Effector memory CD8-positive, alpha-beta T cell (primary cell): ENCODE results near the gene FILIP1L.
"Not testable (repeated sequence)": the region's sequence is repeated elsewhere in the genome, so short reads cannot be mapped to it uniquely, and the experiment has no call there.

Experiments
- ATAC-seq: fragments of 150-1000 bp; cut with Tn5 transposase; replicated peaks from 2 replicates; pipeline ENCODE4 v1.10.0; 2021; ENCODE audit warnings: mild to moderate bottlenecking, moderate library complexity
- DNase-seq, 3 experiments: peaks; one replicate each; pipeline ENCODE4 v3.0.0; 2021
- H3K27ac Mint-ChIP-seq, 2 donors: one replicate each; pipeline ENCODE4 v1.8.0; 2022; ENCODE audit warnings: mild to moderate bottlenecking in 2 of 2, mixed read lengths in 2 of 2, moderate library complexity in 2 of 2
- H3K27me3 Mint-ChIP-seq, 2 donors: one replicate each; pipeline ENCODE4 v1.8.0; 2022; ENCODE audit warnings: mixed read lengths in 2 of 2
- H3K36me3 Mint-ChIP-seq: one replicate; pipeline ENCODE4 v1.8.0; 2022; ENCODE audit warnings: mild to moderate bottlenecking, moderate library complexity, mixed read lengths; ENCODE audit not compliant: insufficient read depth
- H3K4me1 Mint-ChIP-seq, 2 donors: one replicate each; pipeline ENCODE4 v1.8.0; 2022; ENCODE audit warnings: low read depth in 2 of 2, mixed read lengths in 2 of 2
- H3K4me3 Mint-ChIP-seq, 2 donors: one replicate each; pipeline ENCODE4 v1.8.0; 2022; ENCODE audit warnings: mild to moderate bottlenecking in 2 of 2, mixed read lengths in 2 of 2, moderate library complexity in 2 of 2
- H3K9me3 Mint-ChIP-seq, 2 donors: one replicate each; pipeline ENCODE4 v1.8.0; 2022; ENCODE audit warnings: mixed read lengths in 2 of 2

The FILIP1L gene

DNA sequence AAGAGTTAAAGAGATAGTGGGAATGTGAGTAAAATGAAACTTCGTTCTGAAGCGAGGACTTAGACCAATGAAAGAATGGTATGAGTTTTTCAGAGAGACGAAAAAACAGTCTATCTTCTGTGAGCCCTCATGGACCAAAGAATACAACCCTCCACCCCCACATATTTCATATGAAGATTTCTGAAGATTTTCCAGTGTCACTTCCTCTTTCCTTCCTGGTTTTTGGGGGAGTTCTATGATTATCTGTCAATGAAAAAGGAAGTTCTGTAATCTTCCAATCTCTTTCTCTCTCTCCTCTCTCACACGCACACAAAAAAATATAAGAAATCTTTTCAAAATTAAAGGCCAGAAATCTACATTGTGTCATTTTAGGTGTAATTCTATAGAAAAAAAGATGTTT, 269.0 kb downstream of the FILIP1L start:
- DNase-seq (no peak), ATAC-seq (no peak)
- peaks cover 2 to 3% of the 10 kb centered on the region in 2 donors for H3K4me1 Mint-ChIP-seq
- no peaks in the 10 kb centered on the region for H3K9me3 Mint-ChIP-seq
- H3K27ac Mint-ChIP-seq: peak overlapping the region in 1 of 2 donors; percentile 28
- no peaks in the 10 kb centered on the region for H3K36me3 Mint-ChIP-seq
- H3K4me3 Mint-ChIP-seq: no peak overlapping the region
- no peaks in the 10 kb centered on the region for H3K27me3 Mint-ChIP-seq

DNA sequence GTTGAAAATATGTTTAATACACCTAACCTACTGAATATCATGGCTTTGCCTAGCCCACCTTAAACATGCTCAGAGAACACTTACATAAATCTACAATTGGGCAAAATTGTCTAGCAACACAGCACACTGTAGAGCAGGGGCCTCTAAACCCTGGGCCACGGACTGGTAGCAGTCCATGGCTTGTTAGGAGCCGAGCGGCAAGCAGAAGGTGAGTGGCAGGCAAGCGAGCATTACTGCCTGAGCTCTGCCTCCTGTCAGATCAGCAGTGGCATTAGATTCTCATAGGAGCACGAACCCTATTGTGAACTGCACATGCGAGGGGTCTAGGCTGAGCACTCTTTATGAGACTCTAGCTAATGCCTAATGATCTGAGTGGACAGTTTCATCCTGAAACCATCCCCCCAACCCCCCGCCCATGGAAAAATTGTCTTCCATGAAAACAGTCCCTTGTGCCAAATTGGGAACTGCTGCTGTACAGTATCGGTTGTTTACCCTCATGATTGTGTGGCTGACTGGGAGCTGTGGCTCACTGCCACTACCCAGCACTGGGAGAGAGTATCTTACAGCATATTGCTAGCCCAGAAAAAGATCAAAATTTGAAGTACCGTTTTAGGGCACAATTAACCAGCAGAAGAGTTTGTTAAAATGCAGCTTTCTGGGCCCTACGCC, 270.6 kb downstream of the FILIP1L start:
- H3K27me3 Mint-ChIP-seq: no peaks in the 10 kb centered on the region
- H3K4me1 Mint-ChIP-seq: peaks cover 2 to 3% of the 10 kb centered on the region in 2 donors
- H3K9me3 Mint-ChIP-seq: no peaks in the 10 kb centered on the region
- H3K27ac Mint-ChIP-seq: no peak overlapping the region
- DNase-seq: no peak
- no peak for ATAC-seq
- no peak overlapping the region for H3K4me3 Mint-ChIP-seq
- no peaks in the 10 kb centered on the region for H3K36me3 Mint-ChIP-seq

DNA sequence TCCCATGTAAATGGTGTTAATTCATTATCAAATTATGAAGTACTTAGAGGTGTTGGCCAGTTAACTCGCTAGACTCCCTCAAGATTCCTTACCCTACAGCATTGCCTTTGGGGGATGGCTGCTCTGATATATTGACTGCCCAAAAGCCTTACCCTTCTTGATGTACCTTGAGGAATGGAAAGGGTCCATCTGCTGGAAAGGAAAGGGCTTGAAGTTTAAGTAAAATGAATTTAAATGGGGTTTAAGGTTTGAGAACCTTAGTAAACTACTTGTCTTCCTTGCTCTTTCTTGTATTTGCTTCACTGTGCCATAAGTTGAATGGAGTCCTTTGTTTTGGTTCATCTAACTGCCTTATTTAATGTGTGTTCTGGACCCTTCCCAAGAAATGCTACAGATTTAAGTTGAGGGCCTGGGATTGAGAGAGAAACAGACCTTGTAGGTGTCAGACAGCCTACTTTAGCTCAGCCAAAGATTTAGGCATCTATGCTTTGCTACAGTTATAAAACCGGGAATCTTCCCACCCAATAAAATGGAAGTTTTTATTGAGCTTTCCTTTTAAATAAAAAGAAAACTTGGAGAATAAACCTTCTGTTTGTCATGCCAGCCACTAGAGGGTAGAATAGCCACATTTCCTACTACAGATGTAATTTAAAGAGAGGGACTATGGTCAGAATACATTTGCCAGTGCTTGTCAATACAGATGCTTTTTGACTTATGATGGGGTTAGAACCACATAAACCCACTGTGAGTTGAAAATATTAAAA, 271.3 kb downstream of the FILIP1L start:
- Mint-ChIP-seq H3K36me3 (no peaks in the 10 kb centered on the region), H3K4me3 (no peak overlapping the region), H3K27me3 (no peaks in the 10 kb centered on the region), H3K27ac (no peak overlapping the region), H3K9me3 (no peaks in the 10 kb centered on the region), H3K4me1 (peaks cover 2% of the 10 kb centered on the region in 2 donors)
- DNase-seq: no peak
- no peak for ATAC-seq

DNA sequence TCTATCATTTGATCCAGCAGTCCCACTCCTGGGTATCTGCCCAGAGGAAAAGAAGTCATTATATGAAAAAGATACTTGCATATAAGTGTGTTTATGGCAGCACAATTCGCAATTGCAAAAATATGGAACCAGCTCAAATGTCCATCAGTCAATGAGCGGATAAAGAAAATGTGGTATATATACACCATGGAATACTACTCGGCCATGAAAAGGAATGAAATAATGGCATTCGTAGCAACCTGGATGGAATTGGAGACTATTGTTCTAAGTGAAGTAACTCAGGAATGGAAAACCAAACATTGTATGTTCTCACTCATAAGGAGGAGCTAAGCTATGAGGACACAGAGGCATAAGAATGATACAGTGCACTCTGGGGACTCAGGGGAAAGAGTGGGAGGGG, 272.4 kb downstream of the FILIP1L start:
- ATAC-seq, H3K36me3 Mint-ChIP-seq, H3K9me3 Mint-ChIP-seq, DNase-seq, H3K4me1 Mint-ChIP-seq, H3K27ac Mint-ChIP-seq, H3K4me3 Mint-ChIP-seq, H3K27me3 Mint-ChIP-seq: not testable (repeated sequence)

DNA sequence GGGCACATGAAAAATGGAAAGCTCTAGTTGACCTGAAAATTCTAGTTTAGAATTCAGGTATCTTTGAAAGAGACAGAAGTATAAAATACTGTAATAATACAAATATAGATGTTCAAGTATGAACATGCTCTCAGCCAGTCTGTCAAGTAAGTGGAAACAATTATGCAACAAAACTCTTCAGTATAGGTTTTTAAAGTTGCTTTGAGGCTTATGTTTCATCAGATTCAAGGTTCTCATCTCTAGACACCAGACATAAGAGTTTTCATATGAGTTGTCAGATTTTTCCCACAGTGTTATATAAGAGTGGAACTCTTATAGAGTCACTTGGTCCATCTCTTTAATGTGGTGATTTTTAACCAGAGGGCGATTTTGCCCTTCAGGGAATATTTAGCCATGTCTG, 274.7 kb downstream of the FILIP1L start:
- Mint-ChIP-seq H3K4me1 (no peaks in the 10 kb centered on the region), H3K9me3 (no peaks in the 10 kb centered on the region), H3K27me3 (no peaks in the 10 kb centered on the region), H3K36me3 (no peaks in the 10 kb centered on the region), H3K27ac (no peak overlapping the region), H3K4me3 (no peak overlapping the region)
- DNase-seq: no peak
- ATAC-seq: no peak

DNA sequence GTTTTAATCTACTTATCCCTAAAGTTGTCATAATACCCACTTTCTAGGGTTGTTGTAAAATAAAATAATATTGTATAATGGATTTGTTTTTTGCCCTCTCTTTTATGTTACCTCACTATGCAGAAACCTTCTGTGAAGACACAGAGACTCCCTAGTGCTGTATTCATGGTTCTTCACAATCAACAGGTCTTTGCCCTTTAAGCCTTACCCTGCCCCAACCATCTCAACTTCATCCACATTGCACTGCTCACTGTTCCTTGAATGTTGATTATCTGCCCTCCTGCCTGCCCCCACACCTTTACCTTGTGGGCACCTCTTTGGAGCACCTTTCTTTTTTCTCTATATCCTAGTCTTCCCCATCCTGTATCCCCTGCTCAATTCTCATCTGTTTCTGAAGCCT, 275.5 kb downstream of the FILIP1L start:
- DNase-seq (no peak), ATAC-seq (no peak)
- no peaks in the 10 kb centered on the region for H3K36me3 Mint-ChIP-seq
- H3K27me3 Mint-ChIP-seq: no peaks in the 10 kb centered on the region
- no peaks in the 10 kb centered on the region for H3K9me3 Mint-ChIP-seq
- no peak overlapping the region for H3K4me3 Mint-ChIP-seq
- H3K27ac Mint-ChIP-seq: no peak overlapping the region
- no peaks in the 10 kb centered on the region for H3K4me1 Mint-ChIP-seq

DNA sequence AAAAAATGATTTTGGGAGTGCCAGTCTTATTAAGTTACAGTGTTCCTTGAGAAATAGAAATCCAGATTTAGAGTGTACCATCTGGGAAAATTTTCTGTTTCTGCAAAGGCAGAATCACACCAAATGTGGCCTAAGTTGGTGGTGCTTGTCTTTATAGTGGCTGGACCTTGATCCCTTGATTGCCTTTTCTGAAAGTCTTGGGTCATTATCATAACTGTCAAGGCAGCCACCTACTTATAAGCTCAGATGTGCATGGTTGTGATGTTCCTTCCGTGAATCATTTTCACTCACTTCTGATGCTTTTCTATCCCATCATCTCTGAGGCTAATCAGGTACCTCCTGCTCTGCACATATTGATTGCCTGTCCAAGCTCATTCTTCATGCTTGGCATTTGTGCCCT, 276.6 kb downstream of the FILIP1L start:
- Mint-ChIP-seq H3K27ac (no peak overlapping the region), H3K36me3 (no peaks in the 10 kb centered on the region), H3K9me3 (no peaks in the 10 kb centered on the region), H3K27me3 (no peaks in the 10 kb centered on the region), H3K4me1 (no peaks in the 10 kb centered on the region), H3K4me3 (no peak overlapping the region)
- DNase-seq (no peak), ATAC-seq (no peak)

DNA sequence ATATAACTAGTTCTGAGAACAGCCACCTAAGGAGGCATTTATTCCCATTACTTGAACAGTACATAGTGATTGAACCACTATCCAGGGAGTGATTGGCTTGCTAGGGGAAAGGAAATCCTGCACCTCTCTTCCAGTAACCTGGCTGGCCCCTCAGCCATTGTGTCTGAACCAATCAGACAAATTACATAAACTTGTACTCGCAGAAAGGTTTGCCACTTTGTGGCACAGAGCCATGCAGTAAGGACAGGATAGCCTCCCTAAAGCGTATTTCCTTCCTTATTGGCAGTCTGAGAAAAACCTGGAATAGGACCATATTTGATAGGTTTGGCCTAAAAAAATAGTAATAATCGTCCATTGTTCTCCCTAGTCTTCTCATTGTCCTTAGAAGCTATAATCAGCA, 277.6 kb downstream of the FILIP1L start:
- Mint-ChIP-seq H3K4me1 (no peaks in the 10 kb centered on the region), H3K27ac (no peak overlapping the region), H3K9me3 (no peaks in the 10 kb centered on the region), H3K27me3 (no peaks in the 10 kb centered on the region), H3K36me3 (no peaks in the 10 kb centered on the region), H3K4me3 (no peak overlapping the region)
- no peak for DNase-seq
- no peak for ATAC-seq

DNA sequence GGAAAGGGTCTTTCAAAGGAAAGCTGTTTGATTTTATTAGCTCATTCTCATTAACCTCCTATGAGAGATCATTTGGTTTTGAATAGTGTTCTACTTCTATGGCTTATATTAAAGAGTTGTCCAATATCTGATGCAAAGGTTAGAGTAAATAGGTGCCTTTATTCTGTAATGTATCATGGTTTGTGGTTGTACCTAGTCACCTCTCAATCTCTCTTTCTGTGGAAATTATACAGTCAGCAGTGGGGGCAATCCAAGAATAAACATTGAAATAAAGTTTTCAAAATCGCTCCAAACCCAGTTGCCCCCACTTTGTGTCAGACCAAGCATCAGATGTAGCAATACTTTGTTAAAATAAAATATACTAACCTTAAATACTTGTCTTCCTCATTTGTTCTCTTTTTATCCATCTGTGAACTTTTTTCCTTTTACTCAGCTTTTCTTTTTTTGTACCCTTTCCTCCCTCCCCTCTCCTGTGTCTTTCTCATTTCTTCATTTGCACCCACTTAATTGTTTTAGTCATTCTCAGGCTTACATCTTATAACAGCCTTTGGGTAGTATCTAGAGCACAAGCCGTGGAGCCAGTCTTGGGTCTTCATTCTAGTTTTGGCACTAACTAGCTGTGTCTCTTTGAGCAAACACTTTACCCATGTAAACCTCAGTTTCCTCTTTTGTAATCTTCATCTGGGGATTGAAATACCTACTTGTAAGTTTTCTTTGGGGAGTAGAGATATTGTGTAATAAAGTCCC, 279.9 kb downstream of the FILIP1L start:
- Mint-ChIP-seq H3K36me3 (no peaks in the 10 kb centered on the region), H3K4me3 (no peak overlapping the region), H3K9me3 (no peaks in the 10 kb centered on the region), H3K27me3 (no peaks in the 10 kb centered on the region), H3K4me1 (no peaks in the 10 kb centered on the region), H3K27ac (no peak overlapping the region)
- DNase-seq: no peak
- no peak for ATAC-seq

DNA sequence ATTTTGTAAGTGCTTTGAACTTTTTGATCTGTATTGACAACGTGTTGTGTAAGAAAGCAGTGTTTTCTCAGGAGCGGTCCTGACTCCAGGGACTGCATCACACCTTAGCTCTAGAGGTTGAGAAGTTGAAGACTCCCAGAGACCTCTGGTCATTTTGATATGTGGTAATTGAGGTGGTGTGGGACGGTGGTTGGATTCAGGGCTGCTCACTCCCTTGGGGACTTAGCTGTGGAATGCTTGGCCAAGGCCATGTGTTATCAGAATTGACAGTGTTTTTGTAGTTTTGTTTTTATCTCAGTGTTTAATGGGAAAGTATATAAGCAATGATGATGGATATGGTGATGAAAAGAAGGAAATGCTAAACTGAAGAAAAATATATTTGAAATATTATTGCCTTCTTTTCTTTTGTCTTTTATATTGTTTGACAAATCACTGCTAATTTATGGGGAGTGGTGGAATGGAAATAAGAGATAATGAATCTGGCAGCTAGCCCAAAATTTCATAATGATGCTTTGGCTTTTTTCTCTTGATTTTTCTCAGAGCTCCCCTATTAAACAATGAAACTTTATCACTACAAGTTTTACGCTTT, 280.6 kb downstream of the FILIP1L start:
- no peak overlapping the region for H3K27ac Mint-ChIP-seq
- no peak for DNase-seq
- no peak overlapping the region for H3K4me3 Mint-ChIP-seq
- no peaks in the 10 kb centered on the region for H3K4me1 Mint-ChIP-seq
- peaks cover 1% of the 10 kb centered on the region for H3K36me3 Mint-ChIP-seq
- no peak for ATAC-seq
- H3K27me3 Mint-ChIP-seq: no peaks in the 10 kb centered on the region
- no peaks in the 10 kb centered on the region for H3K9me3 Mint-ChIP-seq

DNA sequence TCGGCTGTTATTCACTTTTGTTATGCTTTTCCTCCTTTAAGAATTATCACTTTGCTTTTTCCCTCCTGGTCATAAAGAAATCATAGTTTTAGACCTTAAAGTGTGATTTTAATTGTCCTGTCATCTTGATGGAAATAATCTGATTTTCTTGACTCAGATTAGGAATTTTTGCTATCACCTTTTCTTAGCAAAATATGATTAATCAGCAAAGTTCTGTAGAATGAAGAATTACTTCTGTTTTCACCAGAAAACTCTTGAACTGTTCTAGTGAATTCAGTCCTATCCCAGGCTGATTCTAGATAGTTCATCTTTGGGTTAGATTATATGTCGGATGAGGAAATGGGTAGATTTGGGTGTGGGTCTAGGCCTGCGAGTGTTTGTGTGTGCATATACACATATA, 284.5 kb downstream of the FILIP1L start:
- DNase-seq (no peak), ATAC-seq (no peak)
- H3K36me3 Mint-ChIP-seq: peaks cover 7% of the 10 kb centered on the region
- no peak overlapping the region for H3K27ac Mint-ChIP-seq
- H3K27me3 Mint-ChIP-seq: no peaks in the 10 kb centered on the region
- H3K4me3 Mint-ChIP-seq: no peak overlapping the region
- H3K4me1 Mint-ChIP-seq: no peaks in the 10 kb centered on the region
- no peaks in the 10 kb centered on the region for H3K9me3 Mint-ChIP-seq

DNA sequence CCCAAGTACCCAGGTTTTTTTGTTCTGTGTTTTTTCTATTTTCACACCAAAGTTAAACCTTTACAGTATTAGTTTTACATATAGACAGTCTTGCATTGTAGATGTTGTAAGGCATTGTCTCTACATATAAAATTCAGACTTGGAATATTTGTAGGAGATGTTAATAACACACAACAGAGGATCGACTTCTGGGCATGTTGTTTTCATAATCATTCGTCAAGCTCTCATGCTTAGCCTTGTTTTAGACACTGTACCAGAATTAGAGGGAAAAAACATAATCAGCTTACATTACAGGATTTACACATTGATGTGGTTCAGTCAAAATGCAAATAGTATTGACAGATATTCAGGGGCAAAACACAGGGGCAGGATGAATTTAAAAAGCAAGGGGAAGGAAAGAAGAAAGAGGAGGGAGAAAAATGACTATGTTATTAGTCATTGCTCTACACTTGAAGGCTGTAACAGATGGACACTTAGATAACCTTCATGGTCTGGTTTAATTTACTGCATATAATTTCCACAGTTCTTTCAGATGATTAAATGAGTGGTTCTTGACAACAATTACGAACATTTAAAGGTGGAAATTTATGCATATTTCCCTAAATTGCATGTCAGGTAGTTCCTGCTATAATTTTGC, 289.2 kb downstream of the FILIP1L start:
- Mint-ChIP-seq H3K4me1 (peaks cover 0 to under 1% of the 10 kb centered on the region in 2 donors), H3K36me3 (peaks cover 7% of the 10 kb centered on the region), H3K4me3 (no peak overlapping the region), H3K9me3 (no peaks in the 10 kb centered on the region), H3K27ac (no peak overlapping the region), H3K27me3 (no peaks in the 10 kb centered on the region)
- DNase-seq: no peak
- ATAC-seq: no peak
